C4-2B (cell line): ENCODE data around the gene TEAD3.
"Not testable (repeated sequence)": the region's sequence is repeated elsewhere in the genome, so short reads cannot be mapped to it uniquely, and the experiment has no call there.

Experiments used
- ZFX ChIP-seq: fragments of 450-650 bp; IDR thresholded peaks from 2 replicates; pipeline ENCODE4 v1.6.1; 2017
- TF ChIP-seq, protein P1 (sequence below): fragments of 450-650 bp; conservative IDR thresholded peaks from 2 replicates; pipeline ENCODE4 v1.5.1; 2017; ENCODE audit warnings: mild to moderate bottlenecking

DNA sequence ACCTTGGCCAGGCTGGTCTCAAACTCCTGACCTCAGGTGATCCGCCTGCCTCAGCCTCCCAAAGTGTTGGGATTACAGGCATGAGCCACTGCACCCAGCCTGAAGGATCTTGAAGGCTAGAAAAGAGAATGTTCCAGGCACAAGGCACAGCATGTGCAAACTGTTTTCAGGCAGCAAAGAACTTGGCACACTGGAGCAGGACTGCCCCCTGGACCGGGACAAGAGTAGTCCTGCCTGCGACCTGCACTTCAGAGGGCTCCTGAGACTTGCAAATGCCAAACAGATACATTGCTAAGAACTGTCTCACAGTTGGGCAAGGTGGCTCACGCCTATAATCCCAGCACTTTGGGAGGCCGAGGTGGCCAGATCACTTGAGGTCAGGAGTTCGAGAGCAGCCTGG lies 19.1 kb upstream of the TEAD3 start:
- TF ChIP-seq, protein P1, sequence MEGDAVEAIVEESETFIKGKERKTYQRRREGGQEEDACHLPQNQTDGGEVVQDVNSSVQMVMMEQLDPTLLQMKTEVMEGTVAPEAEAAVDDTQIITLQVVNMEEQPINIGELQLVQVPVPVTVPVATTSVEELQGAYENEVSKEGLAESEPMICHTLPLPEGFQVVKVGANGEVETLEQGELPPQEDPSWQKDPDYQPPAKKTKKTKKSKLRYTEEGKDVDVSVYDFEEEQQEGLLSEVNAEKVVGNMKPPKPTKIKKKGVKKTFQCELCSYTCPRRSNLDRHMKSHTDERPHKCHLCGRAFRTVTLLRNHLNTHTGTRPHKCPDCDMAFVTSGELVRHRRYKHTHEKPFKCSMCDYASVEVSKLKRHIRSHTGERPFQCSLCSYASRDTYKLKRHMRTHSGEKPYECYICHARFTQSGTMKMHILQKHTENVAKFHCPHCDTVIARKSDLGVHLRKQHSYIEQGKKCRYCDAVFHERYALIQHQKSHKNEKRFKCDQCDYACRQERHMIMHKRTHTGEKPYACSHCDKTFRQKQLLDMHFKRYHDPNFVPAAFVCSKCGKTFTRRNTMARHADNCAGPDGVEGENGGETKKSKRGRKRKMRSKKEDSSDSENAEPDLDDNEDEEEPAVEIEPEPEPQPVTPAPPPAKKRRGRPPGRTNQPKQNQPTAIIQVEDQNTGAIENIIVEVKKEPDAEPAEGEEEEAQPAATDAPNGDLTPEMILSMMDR = not testable (repeated sequence)
- TF ChIP-seq ZFX = not testable (repeated sequence)
